H1 (cell line): ENCODE results near the gene MSMP. TPM values are rescaled to one million over a fixed set of nuclear protein-coding genes. Genes with fewer than 3 reads are reported as not detected.

Source experiments
- CTCF ChIA-PET: fragments of 300-600 bp; sonication (Branson Sonifier 250); formaldehyde crosslinking; loops from one replicate; lab custom pipeline; 2021; ENCODE audit not compliant: partially characterized antibody; lab: Charles Lee
- POLR2A ChIA-PET: fragments of 300-600 bp; sonication (Branson Sonifier 250); formaldehyde crosslinking; loops from one replicate; lab custom pipeline; 2021; ENCODE audit warnings: inconsistent platforms; ENCODE audit not compliant: partially characterized antibody; lab: Charles Lee
- DNase-seq, 2 experiments: peaks; one replicate each; pipeline versions ENCODE4 v3.0.0 to v3.0.0-alpha.2; 2010 to 2022; ENCODE audit warnings: low spot score in 2 of 2, low read depth in 1 of 2, mixed read lengths in 1 of 2
- FAIRE-seq: peaks from 2 replicates; lab custom pipeline; 2011; peaks lifted over from hg19 to GRCh38; lab: Jason Lieb, UNC
- H2AFZ ChIP-seq: 2 replicates; pipeline ENCODE4 v1.8.1; 2012; ENCODE audit warnings: low read length, inconsistent platforms
- H2AK5ac ChIP-seq: 2 replicates; pipeline ENCODE4 v1.6.1; 2013; ENCODE audit warnings: low read depth, low read length
- H2BK120ac ChIP-seq: replicated peaks from 2 replicates; pipeline ENCODE3; 2013; ENCODE audit warnings: low read depth, low read length, inconsistent platforms
- H2BK12ac ChIP-seq: 2 replicates; pipeline ENCODE4 v1.6.1; 2013; ENCODE audit warnings: low read depth, low read length
- H2BK15ac ChIP-seq: 2 replicates; pipeline ENCODE4 v1.6.1; 2013; ENCODE audit warnings: low read length
- H2BK20ac ChIP-seq: 2 replicates; pipeline ENCODE4 v1.6.1; 2013; ENCODE audit warnings: low read length
- H2BK5ac ChIP-seq: 2 replicates; pipeline ENCODE4 v1.6.1; 2013; ENCODE audit warnings: low read depth, low read length
- H3K14ac ChIP-seq: 2 replicates; pipeline ENCODE4 v1.6.1; 2013; ENCODE audit warnings: inconsistent platforms; ENCODE audit not compliant: insufficient read length
- H3K18ac ChIP-seq: 2 replicates; pipeline ENCODE4 v1.6.1; 2013; ENCODE audit warnings: low read length; ENCODE audit errors: extremely low read depth
- H3K23ac ChIP-seq: 2 replicates; pipeline ENCODE4 v1.6.1; 2013; ENCODE audit warnings: inconsistent platforms; ENCODE audit not compliant: insufficient read length
- H3K23me2 ChIP-seq: 2 replicates; pipeline ENCODE4 v1.6.1; 2013; ENCODE audit warnings: low read depth, low read length
- H3K27ac ChIP-seq: 2 replicates; pipeline ENCODE4 v1.6.1; 2011; ENCODE audit warnings: low read depth, low read length, inconsistent platforms
- H3K27me3 ChIP-seq, 4 experiments: replicated peaks in 1 of 4; 1 replicate in 1 of 4; 2 replicates in 3 of 4; pipeline versions ENCODE4 v1.6.1 to v1.8.1; 2011 to 2013; ENCODE audit warnings: low read length in 3 of 4, mild to moderate bottlenecking in 3 of 4, inconsistent platforms in 2 of 4, mixed read lengths in 2 of 4, moderate library complexity in 1 of 4; ENCODE audit not compliant: control insufficient read depth in 3 of 4, insufficient read depth in 3 of 4; ENCODE audit errors: extremely low read depth in 1 of 4
- H3K36me3 ChIP-seq, 4 experiments: 2 replicates each; pipeline versions ENCODE4 v1.6.1 to v1.8.1; 2011 to 2013; ENCODE audit warnings: mild to moderate bottlenecking in 4 of 4, low read length in 3 of 4, moderate library complexity in 2 of 4, control low read depth in 1 of 4, inconsistent platforms in 1 of 4; ENCODE audit not compliant: insufficient read depth in 4 of 4, control insufficient read depth in 2 of 4
- H3K4ac ChIP-seq: replicated peaks from 2 replicates; pipeline ENCODE3; 2013; ENCODE audit warnings: low read length, low read depth, mixed read lengths, inconsistent platforms; ENCODE audit not compliant: insufficient read length
- H3K4me1 ChIP-seq, 4 experiments: replicated peaks in 1 of 4; 1 replicate in 1 of 4; 2 replicates in 3 of 4; pipeline versions ENCODE4 v1.6.1 to v1.8.1; 2011 to 2013; ENCODE audit warnings: low read length in 3 of 4, inconsistent platforms in 2 of 4, mixed read lengths in 1 of 4; ENCODE audit not compliant: insufficient read depth in 4 of 4, control insufficient read depth in 3 of 4
- H3K4me2 ChIP-seq, 2 experiments: 2 replicates each; pipeline versions ENCODE4 v1.6.1 to v1.8.1; 2011 to 2013; ENCODE audit warnings: low read depth in 2 of 2, low read length in 2 of 2, control low read depth in 1 of 2, inconsistent platforms in 1 of 2, mild to moderate bottlenecking in 1 of 2; ENCODE audit not compliant: insufficient read depth in 1 of 2
- H3K4me3 ChIP-seq, 4 experiments: fragments of 200-600, 300-600 bp in 1 of 4; sonication (generic), shearing (Covaris generic), sonication (Bioruptor Twin) in 1 of 4; 2 replicates each; pipeline versions ENCODE4 v1.5.1 to v1.8.1; 2011 to 2016; ENCODE audit warnings: low read length in 4 of 4, low read depth in 3 of 4, control low read depth in 2 of 4, inconsistent platforms in 2 of 4, mild to moderate bottlenecking in 2 of 4, mixed read lengths in 1 of 4, moderate library complexity in 1 of 4; ENCODE audit not compliant: insufficient read depth in 2 of 4; ENCODE audit errors: extremely low read depth in 1 of 4
- H3K56ac ChIP-seq: replicated peaks from 2 replicates; pipeline ENCODE3; 2013; ENCODE audit warnings: low read depth, mild to moderate bottlenecking, mixed read lengths, low read length, inconsistent platforms; ENCODE audit not compliant: insufficient read length
- H3K79me1 ChIP-seq: 2 replicates; pipeline ENCODE4 v1.6.1; 2013; ENCODE audit warnings: low read depth, low read length, control low read depth
- H3K79me2 ChIP-seq, 2 experiments: 2 replicates each; pipeline versions ENCODE4 v1.6.1 to v1.8.1; 2012 to 2013; ENCODE audit warnings: low read length in 2 of 2, mild to moderate bottlenecking in 2 of 2, inconsistent platforms in 1 of 2; ENCODE audit not compliant: insufficient read depth in 2 of 2, control insufficient read depth in 1 of 2
- H3K9ac ChIP-seq, 4 experiments: replicated peaks in 1 of 4; 1 replicate in 1 of 4; 2 replicates in 3 of 4; pipeline versions ENCODE4 v1.6.1 to v1.8.1; 2011 to 2013; ENCODE audit warnings: low read depth in 3 of 4, low read length in 3 of 4, control low read depth in 2 of 4, mild to moderate bottlenecking in 2 of 4, moderate library complexity in 2 of 4, inconsistent platforms in 1 of 4; ENCODE audit errors: extremely low read depth in 1 of 4
- H3K9me3 ChIP-seq, 2 experiments: 2 replicates each; pipeline versions ENCODE4 v1.6.1 to v1.8.1; 2012 to 2013; ENCODE audit warnings: mild to moderate bottlenecking in 2 of 2, moderate library complexity in 2 of 2, control low read depth in 1 of 2, inconsistent platforms in 1 of 2, low read depth in 1 of 2, low read length in 1 of 2, mixed read lengths in 1 of 2; ENCODE audit not compliant: insufficient read depth in 2 of 2
- H4K20me1 ChIP-seq, 2 experiments: replicated peaks in 1 of 2; 2 replicates each; pipeline versions ENCODE3 to v1.8.1; 2011 to 2013; ENCODE audit warnings: inconsistent platforms in 2 of 2, low read length in 2 of 2, mild to moderate bottlenecking in 1 of 2; ENCODE audit not compliant: insufficient read depth in 2 of 2, control insufficient read depth in 1 of 2
- H4K5ac ChIP-seq: 2 replicates; pipeline ENCODE4 v1.6.1; 2013; ENCODE audit warnings: low read length, low read depth, mixed read lengths, inconsistent platforms; ENCODE audit not compliant: insufficient read length
- H4K8ac ChIP-seq: 2 replicates; pipeline ENCODE4 v1.8.0; 2013; ENCODE audit warnings: mild to moderate bottlenecking, moderate library complexity, low read length, inconsistent platforms; ENCODE audit not compliant: insufficient read depth; ENCODE audit errors: extremely low read depth
- H4K91ac ChIP-seq: replicated peaks from 2 replicates; pipeline ENCODE3; 2013; ENCODE audit warnings: low read length, mixed read lengths, inconsistent platforms; ENCODE audit not compliant: insufficient read length
- ASH2L ChIP-seq: fragments of 200-600, 300-600 bp; sonication (generic); IDR thresholded peaks from one replicate; pipeline ENCODE4 v1.7.1; 2017; ENCODE audit warnings: low read length
- BCL11A ChIP-seq, 2 experiments: IDR thresholded peaks; one replicate each; pipeline ENCODE4 v1.6.1; 2011; ENCODE audit warnings: low read depth in 2 of 2, low read length in 2 of 2, mild to moderate bottlenecking in 2 of 2
- CHD2 ChIP-seq: IDR thresholded peaks from 2 replicates; pipeline ENCODE4 v1.6.1; 2012; ENCODE audit warnings: low read length, improper control_type of control experiment
- CTBP2 ChIP-seq: IDR thresholded peaks from 2 replicates; pipeline ENCODE4 v1.7.0; 2011; ENCODE audit warnings: borderline replicate concordance, mild to moderate bottlenecking, moderate library complexity, mixed read lengths, low read length; ENCODE audit not compliant: insufficient read depth, insufficient read length
- NRF1 ChIP-seq: IDR thresholded peaks from 2 replicates; pipeline ENCODE4 v1.6.1; 2011; ENCODE audit warnings: mild to moderate bottlenecking, low read depth, low read length, improper control_type of control experiment
- PHF8 ChIP-seq: fragments of 200-600 bp; sonication (generic); conservative IDR thresholded peaks from 2 replicates; pipeline ENCODE4 v1.7.1; 2012; ENCODE audit warnings: low read depth, mild to moderate bottlenecking, inconsistent platforms, low read length, moderate library complexity
- RNF2 ChIP-seq: fragments of 200-900, 300-1000 bp; sonication (generic); IDR thresholded peaks from 2 replicates; pipeline ENCODE4 v1.7.1; 2016; ENCODE audit warnings: borderline replicate concordance, low read depth, mild to moderate bottlenecking, antibody characterized with exemption, low read length; ENCODE audit not compliant: poor library complexity, severe bottlenecking; ENCODE audit errors: missing control alignments
- SIX5 ChIP-seq: IDR thresholded peaks from 2 replicates; pipeline ENCODE4 v1.6.1; 2011; ENCODE audit warnings: mild to moderate bottlenecking, low read depth, low read length
- SP1 ChIP-seq: IDR thresholded peaks from 2 replicates; pipeline ENCODE4 v1.6.1; 2011; ENCODE audit warnings: low read depth, low read length
- TAF1 ChIP-seq: IDR thresholded peaks from 2 replicates; pipeline ENCODE4 v1.6.1; 2011; ENCODE audit warnings: mild to moderate bottlenecking, low read depth, low read length
- WGBS, 2 experiments: shearing (Covaris generic) in 1 of 2; methylation state at CpG; one replicate each; pipeline versions ENCODE4 v1.1.6 to v1.1.7; 2013 to 2015; ENCODE audit warnings: low lambda C conversion rate in 2 of 2, mixed read lengths in 2 of 2, inconsistent platforms in 1 of 2, low coverage in 1 of 2, missing lambda C conversion rate in 1 of 2; ENCODE audit not compliant: insufficient replicate concordance in 2 of 2, insufficient coverage in 1 of 2, insufficient read length in 1 of 2; ENCODE audit errors: extremely low coverage in 1 of 2, missing lambda C conversion rate in 1 of 2; 5-methylcytosine and 5-hydroxymethylcytosine counted together
- polyA plus RNA-seq, 7 experiments: library from polyadenylated mRNA; depleted of rRNA in 3 of 7; stranded (reverse) in 5 of 7; unstranded in 2 of 7; fragments of >200 nt in 5 of 7; fragments of 200-250 nt in 2 of 7; gene quantifications; 1 replicate in 5 of 7; 2 replicates in 1 of 7; 4 replicates in 1 of 7; pipeline versions ENCODE4 v1.2.1 to v1.2.3, GENCODE V29; 2011 to 2013; ENCODE audit warnings: missing spikeins in 2 of 7, mixed read lengths in 2 of 7
- total RNA-seq: library from RNA; stranded (reverse); fragmentation: NEBNext Ultra II Directional; extraction: Animal tissue kit (Norgen Biotek cat#: 25700); gene quantifications from 2 replicates; pipeline ENCODE4 v1.2.1, GENCODE V29; 2021
- TF ChIP-seq, protein P1 (sequence below): IDR thresholded peaks from 2 replicates; pipeline ENCODE4 v1.6.1; 2012; ENCODE audit warnings: low read length, inconsistent platforms
- TF ChIP-seq, protein P2 (sequence below): IDR thresholded peaks from 2 replicates; pipeline ENCODE4 v1.6.1; 2011; ENCODE audit warnings: low read depth, mild to moderate bottlenecking, low read length; ENCODE audit not compliant: insufficient read depth

MSMP gene
- total and polyA plus RNA-seq, 2 of the 8 experiments (the other 6 are each of a cell fraction or from before 2014, with no cell fraction given) = 0.53 TPM; not detected in 1

DNA sequence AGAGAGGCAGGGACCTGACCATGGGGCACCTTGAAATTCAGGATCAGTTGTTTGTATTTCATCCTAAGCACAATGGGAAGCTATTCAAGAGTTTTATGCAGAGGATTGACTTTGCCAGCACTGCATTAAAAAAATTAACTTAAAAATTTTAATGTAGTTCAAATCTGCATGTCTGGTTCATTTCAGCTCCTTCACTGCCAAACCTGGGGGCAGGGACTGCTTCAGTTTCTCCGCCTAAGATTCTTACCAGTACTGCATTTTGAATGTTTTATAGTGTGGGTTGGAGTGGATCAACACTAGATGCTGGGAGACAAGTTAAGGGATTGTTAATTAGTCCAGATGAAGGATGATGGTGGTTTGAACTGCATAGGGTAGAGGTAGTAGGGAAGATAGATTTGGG lies 15.7 kb upstream of the MSMP start:
- Histone ChIP-seq H2BK15ac (no peak overlapping the region), H3K4me3 (no peak overlapping the region), H4K5ac (no peak overlapping the region), H3K36me3 (no peaks in the 10 kb centered on the region), H2AFZ (no peak overlapping the region), H2AK5ac (no peak overlapping the region), H3K9ac (no peak overlapping the region), H3K27ac (no peak overlapping the region), H4K8ac (no peak overlapping the region), H3K4ac (no peak overlapping the region), H3K23ac (no peak overlapping the region), H3K23me2 (no peaks in the 10 kb centered on the region), H3K14ac (no peak overlapping the region), H3K56ac (no peak overlapping the region), H3K79me1 (no peaks in the 10 kb centered on the region), H2BK5ac (no peak overlapping the region), H4K20me1 (no peaks in the 10 kb centered on the region), H2BK12ac (no peak overlapping the region), H3K79me2 (no peaks in the 10 kb centered on the region), H3K27me3 (no peaks in the 10 kb centered on the region), H3K4me1 (no peaks in the 10 kb centered on the region), H2BK120ac (no peak overlapping the region), H2BK20ac (no peak overlapping the region), H3K9me3 (no peaks in the 10 kb centered on the region), H3K18ac (no peak overlapping the region), H4K91ac (no peak overlapping the region), H3K4me2 (no peak overlapping the region)
- FAIRE-seq = no peak
- ChIA-PET POLR2A (interaction anchor here (1.3 to 1.6 kb wide), 2 partner anchors 13 to 81 kb away, joined by 3 read pairs; no protein-coding TSS in a partner anchor), CTCF (interaction anchor here (0.5 to 2.1 kb wide), 7 partner anchors 9 to 159 kb away, joined by 3 to 7 read pairs (median 3); no protein-coding TSS in a partner anchor)
- DNase-seq = no peak
- 87% methylated on average over 1 of the region's 1 CpG; no CpG with 5 or more reads in 1 of the 2 experiments for WGBS, 2 experiments
- TF ChIP-seq RNF2 (no peak), NRF1 (no peak), SP1 (no peak), PHF8 (no peak), CHD2 (no peak), BCL11A (IDR thresholded peaks at IDR 0.05; ENCODE audit: low read depth in 2 of 2, low read length in 2 of 2) (no peak), SIX5 (no peak), CTBP2 (no peak), TAF1 (no peak), ASH2L (no peak)
- TF ChIP-seq, protein P1, sequence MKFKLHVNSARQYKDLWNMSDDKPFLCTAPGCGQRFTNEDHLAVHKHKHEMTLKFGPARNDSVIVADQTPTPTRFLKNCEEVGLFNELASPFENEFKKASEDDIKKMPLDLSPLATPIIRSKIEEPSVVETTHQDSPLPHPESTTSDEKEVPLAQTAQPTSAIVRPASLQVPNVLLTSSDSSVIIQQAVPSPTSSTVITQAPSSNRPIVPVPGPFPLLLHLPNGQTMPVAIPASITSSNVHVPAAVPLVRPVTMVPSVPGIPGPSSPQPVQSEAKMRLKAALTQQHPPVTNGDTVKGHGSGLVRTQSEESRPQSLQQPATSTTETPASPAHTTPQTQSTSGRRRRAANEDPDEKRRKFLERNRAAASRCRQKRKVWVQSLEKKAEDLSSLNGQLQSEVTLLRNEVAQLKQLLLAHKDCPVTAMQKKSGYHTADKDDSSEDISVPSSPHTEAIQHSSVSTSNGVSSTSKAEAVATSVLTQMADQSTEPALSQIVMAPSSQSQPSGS = no peak
- TF ChIP-seq, protein P2, sequence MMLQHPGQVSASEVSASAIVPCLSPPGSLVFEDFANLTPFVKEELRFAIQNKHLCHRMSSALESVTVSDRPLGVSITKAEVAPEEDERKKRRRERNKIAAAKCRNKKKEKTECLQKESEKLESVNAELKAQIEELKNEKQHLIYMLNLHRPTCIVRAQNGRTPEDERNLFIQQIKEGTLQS = no peak
